HepG2 (cell line): ENCODE data around the gene SNF8. TPM values are rescaled to one million over a fixed set of nuclear protein-coding genes. Genes with fewer than 3 reads are reported as not detected.
A peak's percentile ranks its signal among the peaks of the same experiment; 100 is the strongest.

Experiments used
- AGO2 ChIP-seq: fragments of 200-400 bp; formaldehyde crosslinking; optimal IDR thresholded peaks from 2 replicates; pipeline ENCODE3; 2017; ENCODE audit warnings: mild to moderate bottlenecking, low read depth, low read length, moderate library complexity
- EP300 ChIP-seq, 3 experiments: sonication (generic) in 1 of 3; formaldehyde crosslinking in 1 of 3; IDR thresholded peaks; 2 replicates each; pipeline versions ENCODE4 v1.5.1 to v1.6.1; 2011 to 2020; ENCODE audit warnings: low read depth in 2 of 3, low read length in 2 of 3, borderline replicate concordance in 1 of 3, improper control_type of control experiment in 1 of 3, mild to moderate bottlenecking in 1 of 3, missing genetic modification reagents in 1 of 3, moderate library complexity in 1 of 3
- ERF ChIP-seq: IDR thresholded peaks from 2 replicates; pipeline ENCODE4 v1.6.1; 2018; ENCODE audit warnings: missing biosample characterization, missing genetic modification reagents
- HNF1A ChIP-seq, 2 experiments: sonication (generic) in 1 of 2; formaldehyde crosslinking in 1 of 2; IDR thresholded peaks; 2 replicates each; pipeline versions ENCODE4 v1.4.0 to v1.6.1; 2016 to 2020; ENCODE audit warnings: borderline replicate concordance in 1 of 2, low read depth in 1 of 2, mild to moderate bottlenecking in 1 of 2, missing genetic modification reagents in 1 of 2
- HNF1B ChIP-seq: sonication (generic); formaldehyde crosslinking; IDR thresholded peaks from 2 replicates; pipeline ENCODE4 v1.5.1; 2020; ENCODE audit warnings: mild to moderate bottlenecking, moderate library complexity, missing genetic modification reagents
- HOMEZ ChIP-seq: IDR thresholded peaks from 2 replicates; pipeline ENCODE4 v1.6.1; 2016; ENCODE audit warnings: low read depth
- ISL2 ChIP-seq: sonication (generic); formaldehyde crosslinking; IDR thresholded peaks from 2 replicates; pipeline ENCODE4 v1.5.0; 2020; ENCODE audit warnings: missing genetic modification reagents
- JUNB ChIP-seq: sonication (generic); formaldehyde crosslinking; IDR thresholded peaks from 2 replicates; pipeline ENCODE4 v1.8.0; 2022; ENCODE audit warnings: missing genetic modification reagents, mild to moderate bottlenecking, borderline replicate concordance
- MXD1 ChIP-seq: sonication (generic); formaldehyde crosslinking; IDR thresholded peaks from 2 replicates; pipeline ENCODE4 v1.4.0; 2020; ENCODE audit warnings: mild to moderate bottlenecking, missing genetic modification reagents
- NCOA5 ChIP-seq: sonication (generic); formaldehyde crosslinking; IDR thresholded peaks from 2 replicates; pipeline ENCODE4 v1.4.0; 2020; ENCODE audit warnings: missing genetic modification reagents
- PHF20 ChIP-seq: sonication (generic); formaldehyde crosslinking; IDR thresholded peaks from 2 replicates; pipeline ENCODE4 v1.5.0; 2020; ENCODE audit warnings: mild to moderate bottlenecking, missing genetic modification reagents
- RCOR2 ChIP-seq: IDR thresholded peaks from 2 replicates; pipeline ENCODE4 v1.6.1; 2016; ENCODE audit warnings: missing biosample characterization, missing genetic modification reagents
- SNAI1 ChIP-seq: sonication (generic); formaldehyde crosslinking; IDR thresholded peaks from 2 replicates; pipeline ENCODE4 v1.5.0; 2020; ENCODE audit warnings: mild to moderate bottlenecking, missing genetic modification reagents, borderline replicate concordance
- TAF1 ChIP-seq: sonication (generic); formaldehyde crosslinking; IDR thresholded peaks from 2 replicates; pipeline ENCODE4 v1.4.0; 2020; ENCODE audit warnings: missing genetic modification reagents
- TARDBP ChIP-seq: sonication (generic); formaldehyde crosslinking; IDR thresholded peaks from 2 replicates; pipeline ENCODE4 v1.8.0; 2022; ENCODE audit warnings: mild to moderate bottlenecking, missing genetic modification reagents
- ZBTB34 ChIP-seq: sonication (generic); formaldehyde crosslinking; IDR thresholded peaks from 2 replicates; pipeline ENCODE4 v1.8.0; 2022; ENCODE audit warnings: mild to moderate bottlenecking, missing genetic modification reagents
- ZFP41 ChIP-seq: sonication (generic); formaldehyde crosslinking; IDR thresholded peaks from 2 replicates; pipeline ENCODE4 v1.4.0; 2020; ENCODE audit warnings: mild to moderate bottlenecking, missing genetic modification reagents, borderline replicate concordance
- ZNF564 ChIP-seq: sonication (generic); formaldehyde crosslinking; IDR thresholded peaks from 2 replicates; pipeline ENCODE4 v1.8.1; 2023; ENCODE audit warnings: mild to moderate bottlenecking, missing genetic modification reagents
- polyA plus RNA-seq, 8 experiments: library from polyadenylated mRNA; depleted of rRNA in 3 of 8; stranded (reverse) in 7 of 8; unstranded in 1 of 8; fragments of >200 nt; fragmentation: Illumina TruSeq in 4 of 8; extraction: Trizol in 4 of 8; gene quantifications; 2 replicates each; pipeline versions ENCODE4 v1.2.1 to v1.2.3, GENCODE V29; 2011 to 2016; ENCODE audit warnings: low read depth in 4 of 8, missing spikeins in 1 of 8, mixed read lengths in 1 of 8; ENCODE audit not compliant: insufficient read depth in 1 of 8
- total RNA-seq, 5 experiments: library from RNA; depleted of rRNA; stranded (reverse); fragments of >200 nt; fragmentation: Illumina TruSeq; extraction: Trizol; gene quantifications; 2 replicates each; pipeline ENCODE4 v1.2.3, GENCODE V29; 2016; ENCODE audit warnings: low read depth in 1 of 5

SNF8 gene
- total and polyA plus RNA-seq, 2 of the 13 experiments (the other 11 are each of a cell fraction or from before 2014, with no cell fraction given): 114 to 153 TPM

- peak; percentile 51; the same call in 1 of the 2 replicates for TF ChIP-seq MXD1 (CRISPR knock-in tag)
- peak; percentile 79; the same call in 1 of the 2 replicates for TF ChIP-seq RCOR2
- TF ChIP-seq ZNF564 (CRISPR knock-in tag): no peak
- peak; percentile 41; the same call in 1 of the 2 replicates for TF ChIP-seq SNAI1 (CRISPR knock-in tag)
- peak; percentile 59; the same call in 1 of the 2 replicates for TF ChIP-seq HOMEZ (CRISPR knock-in tag)
- TF ChIP-seq ERF (CRISPR knock-in tag): 0 out of 2 replicates have a peak, but pooled peaks have one; percentile 65
- TF ChIP-seq AGO2: no peak
- TF ChIP-seq NCOA5: no peak
- peak; percentile 53; the same call in 1 of the 2 replicates for TF ChIP-seq TAF1 (CRISPR knock-in tag)
- TF ChIP-seq TARDBP: peak; percentile 96
- 0 out of 2 replicates have a peak, but pooled peaks have one; percentile 66 for TF ChIP-seq ISL2 (CRISPR knock-in tag)
- peak; percentile 65; the same call in 1 of the 2 replicates for TF ChIP-seq JUNB (CRISPR knock-in tag)
- no peak for TF ChIP-seq HNF1A (IDR thresholded peaks at IDR 0.05; ENCODE audit: low read depth)
- TF ChIP-seq HNF1A (CRISPR knock-in tag; IDR thresholded peaks at IDR 0.05; ENCODE audit: borderline replicate concordance): peak; percentile 65; the same call in 1 of the 2 replicates
- TF ChIP-seq EP300 (IDR thresholded peaks at IDR 0.05; ENCODE audit: low read depth in 2 of 2, low read length in 2 of 2): peak; percentile 70 to 88; a peak in 3 of 4 replicates
- peak; percentile 87 for TF ChIP-seq EP300 (CRISPR knock-in tag; IDR thresholded peaks at IDR 0.05; ENCODE audit: borderline replicate concordance)
- no peak for TF ChIP-seq ZFP41 (CRISPR knock-in tag)
- TF ChIP-seq ZBTB34: peak; percentile 42; the same call in 1 of the 2 replicates
- TF ChIP-seq PHF20: no peak
- TF ChIP-seq HNF1B (CRISPR knock-in tag): peak; percentile 82
These were observed 26.4 kb upstream of the SNF8 start (continued) for GRCh38 chr17:48970865-48971687.
